Astrocyte of the cerebellum (primary cell): ENCODE data around the gene SLC16A5.
"Not testable (repeated sequence)": the region's sequence is repeated elsewhere in the genome, so short reads cannot be mapped to it uniquely, and the experiment has no call there.

Experiments
- DNase-seq: peaks from one replicate; pipeline ENCODE4 v3.0.0-alpha.2; 2011; ENCODE audit warnings: low read depth
- H3K4me3 ChIP-seq: 2 replicates; pipeline ENCODE4 v1.5.1; 2011; ENCODE audit warnings: mild to moderate bottlenecking, low read depth, low read length, moderate library complexity
- CTCF ChIP-seq: IDR thresholded peaks from 2 replicates; pipeline ENCODE4 v1.5.1; 2012; ENCODE audit warnings: low read length, low read depth, moderate library complexity, mild to moderate bottlenecking; ENCODE audit errors: missing control alignments
- in situ Hi-C: cut with HindIII; loops from 2 replicates; pipeline ENCODE4 v1.10.0; 2017; ENCODE audit warnings: low sequenced_read_pairs

SLC16A5 gene

GRCh38 chr17:75125984-75126383 is 38.2 kb downstream of the SLC16A5 start:
- in situ Hi-C loops = no loop called here
- DNase-seq = no peak
- TF ChIP-seq CTCF = no peak
- H3K4me3 ChIP-seq = no peak overlapping the region

- in situ Hi-C loops = no loop called here
- no peak for DNase-seq
- TF ChIP-seq CTCF = no peak
- no peak overlapping the region for H3K4me3 ChIP-seq
Measured at GRCh38 chr17:75126954-75127353, 39.2 kb downstream of the SLC16A5 start.

GRCh38 chr17:75127936-75128335 is 40.2 kb downstream of the SLC16A5 start:
- in situ Hi-C loops, DNase-seq, H3K4me3 ChIP-seq: not testable (repeated sequence)

- in situ Hi-C loops = no loop called here
- H3K4me3 ChIP-seq = no peak overlapping the region
- no peak for DNase-seq
- no peak for TF ChIP-seq CTCF
Measured at GRCh38 chr17:75128694-75129505, 41.1 kb downstream of the SLC16A5 start.

- in situ Hi-C loops = no loop called here
- H3K4me3 ChIP-seq = no peak overlapping the region
- no peak for TF ChIP-seq CTCF
- DNase-seq = no peak
Measured at GRCh38 chr17:75129576-75129975, 41.8 kb downstream of the SLC16A5 start.

GRCh38 chr17:75130059-75130631 is 42.4 kb downstream of the SLC16A5 start:
- no peak for TF ChIP-seq CTCF
- H3K4me3 ChIP-seq = peak overlapping the region; percentile 82
- no peak for DNase-seq
- in situ Hi-C loops = no loop called here

- DNase-seq = peak; percentile 40
- peak overlapping the region; percentile 82 for H3K4me3 ChIP-seq
- TF ChIP-seq CTCF = peak; percentile 79
- in situ Hi-C loops = no loop called here
Measured at GRCh38 chr17:75130632-75131277, 43.0 kb downstream of the SLC16A5 start.
